ENCODE data around the gene RNF11. TPM values are rescaled to one million over a fixed set of nuclear protein-coding genes. Genes with fewer than 3 reads are reported as not detected.

The RNF11 gene
- total and polyA plus RNA-seq, 4 donors = 24.1 to 102 (median 48.7) TPM

DNA sequence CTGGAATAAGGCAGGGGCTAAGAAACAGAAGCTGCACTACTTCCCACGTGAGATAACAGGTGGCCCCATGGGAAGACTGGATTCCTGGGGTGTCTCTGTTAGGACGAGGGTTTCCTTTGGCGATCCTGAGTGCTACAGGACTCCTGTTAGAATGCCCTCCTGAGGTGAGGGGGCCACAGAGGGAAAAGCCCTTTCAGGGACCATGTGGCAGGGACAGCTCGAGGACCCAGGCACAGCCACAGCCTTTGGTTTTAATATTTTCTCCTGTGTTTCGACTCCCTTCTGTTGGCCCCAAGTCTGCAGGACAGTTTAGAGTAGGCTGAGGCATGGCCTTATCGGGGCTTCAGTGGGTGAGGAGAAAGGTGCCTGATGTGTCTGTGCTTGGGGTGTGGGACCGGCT lies 81.7 kb downstream of the RNF11 start:
- H3K36me3 ChIP-seq (ENCODE audit: control insufficient read depth in 4 of 4, insufficient read depth in 3 of 4, low read depth in 1 of 4, low read length in 3 of 4) = no peaks in the 10 kb centered on the region
- no peak overlapping the region for H3K4me3 ChIP-seq (ENCODE audit: low read depth in 1 of 3, low read length in 3 of 3)
- WGBS = 95% methylated on average over 7 of the region's 7 CpGs
- DNase-seq (ENCODE audit: low spot score) = no peak
- H3K27me3 ChIP-seq (ENCODE audit: control insufficient read depth in 4 of 4, insufficient read depth in 4 of 4, low read length in 3 of 4) = no peaks in the 10 kb centered on the region
- H3K9me3 ChIP-seq (ENCODE audit: control insufficient read depth in 4 of 4, low read length in 3 of 4) = no peaks in the 10 kb centered on the region
- TF ChIP-seq FOXA1 (IDR thresholded peaks at IDR 0.05) = no peak
- TF ChIP-seq, protein P1, sequence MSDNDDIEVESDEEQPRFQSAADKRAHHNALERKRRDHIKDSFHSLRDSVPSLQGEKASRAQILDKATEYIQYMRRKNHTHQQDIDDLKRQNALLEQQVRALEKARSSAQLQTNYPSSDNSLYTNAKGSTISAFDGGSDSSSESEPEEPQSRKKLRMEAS (IDR thresholded peaks at IDR 0.05) = no peak
- TF ChIP-seq, protein P2, sequence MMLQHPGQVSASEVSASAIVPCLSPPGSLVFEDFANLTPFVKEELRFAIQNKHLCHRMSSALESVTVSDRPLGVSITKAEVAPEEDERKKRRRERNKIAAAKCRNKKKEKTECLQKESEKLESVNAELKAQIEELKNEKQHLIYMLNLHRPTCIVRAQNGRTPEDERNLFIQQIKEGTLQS (IDR thresholded peaks at IDR 0.05) = no peak
- peaks cover 0 to 11% (median 0%) of the 10 kb centered on the region in 4 donors for H3K4me1 ChIP-seq (ENCODE audit: control insufficient read depth in 4 of 4, insufficient read depth in 4 of 4, low read length in 3 of 4)
- H3K9ac ChIP-seq (ENCODE audit: low read depth in 1 of 2, low read length in 2 of 2) = no peak overlapping the region
- no peak overlapping the region for H3K27ac ChIP-seq (ENCODE audit: low read depth in 1 of 2, low read length in 2 of 2)

DNA sequence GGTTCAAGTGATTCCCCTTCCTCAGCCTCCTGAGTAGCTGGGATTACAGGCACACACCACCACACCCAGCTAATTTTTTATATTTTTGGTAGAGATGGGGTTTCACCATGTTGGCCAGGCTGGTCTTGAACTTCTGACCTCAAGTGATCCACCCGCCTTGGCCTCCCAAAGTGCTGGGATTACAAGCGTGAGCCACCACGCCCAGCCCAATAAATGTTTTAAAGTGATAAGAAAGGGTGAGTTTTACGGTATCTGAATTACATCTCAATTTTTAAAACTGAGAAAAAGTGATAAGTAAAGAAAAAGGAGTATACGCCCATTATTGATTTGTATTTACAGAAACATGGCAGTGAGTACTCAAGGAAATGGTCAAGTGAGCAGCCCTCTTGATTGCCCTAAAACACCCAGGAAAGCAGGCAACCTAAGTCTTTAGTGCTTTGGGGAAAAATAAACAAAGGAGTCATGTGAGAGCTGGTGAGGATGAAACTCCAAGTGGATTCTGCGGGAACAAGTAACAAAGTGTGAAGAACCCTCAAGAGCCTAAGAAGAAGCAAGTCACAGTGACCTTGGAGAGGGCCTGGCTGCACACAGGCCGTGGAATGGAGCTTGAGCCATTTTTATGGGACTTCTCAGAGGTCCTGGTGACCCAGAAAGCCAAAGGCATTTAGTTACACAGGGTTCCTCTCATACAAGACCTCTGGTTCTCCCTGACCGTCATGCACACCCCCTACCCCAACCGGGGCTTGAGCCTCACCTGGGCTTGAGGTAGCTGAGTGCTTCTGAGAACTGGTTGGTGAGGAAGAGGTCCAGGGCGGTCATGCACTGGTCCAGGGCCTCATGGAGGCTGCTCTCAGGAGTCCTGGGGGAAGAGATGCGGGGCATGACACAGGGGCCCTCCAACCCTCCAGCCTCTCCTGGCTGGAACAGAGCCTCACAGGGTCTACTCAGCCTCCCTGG lies 85.2 kb downstream of the RNF11 start:
- WGBS = 94% methylated on average over 11 of the region's 11 CpGs
- H3K9ac ChIP-seq (ENCODE audit: low read depth in 1 of 2, low read length in 2 of 2) = no peak overlapping the region
- H3K27me3 ChIP-seq (ENCODE audit: control insufficient read depth in 4 of 4, insufficient read depth in 4 of 4, low read length in 3 of 4) = no peaks in the 10 kb centered on the region
- H3K4me1 ChIP-seq (ENCODE audit: control insufficient read depth in 4 of 4, insufficient read depth in 4 of 4, low read length in 3 of 4) = no peaks in the 10 kb centered on the region
- no peaks in the 10 kb centered on the region for H3K9me3 ChIP-seq (ENCODE audit: control insufficient read depth in 4 of 4, low read length in 3 of 4)
- no peak overlapping the region for H3K4me3 ChIP-seq (ENCODE audit: low read depth in 1 of 3, low read length in 3 of 3)
- H3K27ac ChIP-seq (ENCODE audit: low read depth in 1 of 2, low read length in 2 of 2) = no peak overlapping the region
- H3K36me3 ChIP-seq (ENCODE audit: control insufficient read depth in 4 of 4, insufficient read depth in 3 of 4, low read depth in 1 of 4, low read length in 3 of 4) = no peaks in the 10 kb centered on the region
- TF ChIP-seq RXRA (IDR thresholded peaks at IDR 0.05) = no peak
- no peak for TF ChIP-seq TAF1 (conservative IDR thresholded peaks at IDR 0.05)
- TF ChIP-seq SP1 (IDR thresholded peaks at IDR 0.05) = no peak
- TF ChIP-seq, protein P3, sequence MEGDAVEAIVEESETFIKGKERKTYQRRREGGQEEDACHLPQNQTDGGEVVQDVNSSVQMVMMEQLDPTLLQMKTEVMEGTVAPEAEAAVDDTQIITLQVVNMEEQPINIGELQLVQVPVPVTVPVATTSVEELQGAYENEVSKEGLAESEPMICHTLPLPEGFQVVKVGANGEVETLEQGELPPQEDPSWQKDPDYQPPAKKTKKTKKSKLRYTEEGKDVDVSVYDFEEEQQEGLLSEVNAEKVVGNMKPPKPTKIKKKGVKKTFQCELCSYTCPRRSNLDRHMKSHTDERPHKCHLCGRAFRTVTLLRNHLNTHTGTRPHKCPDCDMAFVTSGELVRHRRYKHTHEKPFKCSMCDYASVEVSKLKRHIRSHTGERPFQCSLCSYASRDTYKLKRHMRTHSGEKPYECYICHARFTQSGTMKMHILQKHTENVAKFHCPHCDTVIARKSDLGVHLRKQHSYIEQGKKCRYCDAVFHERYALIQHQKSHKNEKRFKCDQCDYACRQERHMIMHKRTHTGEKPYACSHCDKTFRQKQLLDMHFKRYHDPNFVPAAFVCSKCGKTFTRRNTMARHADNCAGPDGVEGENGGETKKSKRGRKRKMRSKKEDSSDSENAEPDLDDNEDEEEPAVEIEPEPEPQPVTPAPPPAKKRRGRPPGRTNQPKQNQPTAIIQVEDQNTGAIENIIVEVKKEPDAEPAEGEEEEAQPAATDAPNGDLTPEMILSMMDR (IDR thresholded peaks at IDR 0.05; ENCODE audit: low read depth, low read length, missing input control) = no peak
- TF ChIP-seq, protein P4, sequence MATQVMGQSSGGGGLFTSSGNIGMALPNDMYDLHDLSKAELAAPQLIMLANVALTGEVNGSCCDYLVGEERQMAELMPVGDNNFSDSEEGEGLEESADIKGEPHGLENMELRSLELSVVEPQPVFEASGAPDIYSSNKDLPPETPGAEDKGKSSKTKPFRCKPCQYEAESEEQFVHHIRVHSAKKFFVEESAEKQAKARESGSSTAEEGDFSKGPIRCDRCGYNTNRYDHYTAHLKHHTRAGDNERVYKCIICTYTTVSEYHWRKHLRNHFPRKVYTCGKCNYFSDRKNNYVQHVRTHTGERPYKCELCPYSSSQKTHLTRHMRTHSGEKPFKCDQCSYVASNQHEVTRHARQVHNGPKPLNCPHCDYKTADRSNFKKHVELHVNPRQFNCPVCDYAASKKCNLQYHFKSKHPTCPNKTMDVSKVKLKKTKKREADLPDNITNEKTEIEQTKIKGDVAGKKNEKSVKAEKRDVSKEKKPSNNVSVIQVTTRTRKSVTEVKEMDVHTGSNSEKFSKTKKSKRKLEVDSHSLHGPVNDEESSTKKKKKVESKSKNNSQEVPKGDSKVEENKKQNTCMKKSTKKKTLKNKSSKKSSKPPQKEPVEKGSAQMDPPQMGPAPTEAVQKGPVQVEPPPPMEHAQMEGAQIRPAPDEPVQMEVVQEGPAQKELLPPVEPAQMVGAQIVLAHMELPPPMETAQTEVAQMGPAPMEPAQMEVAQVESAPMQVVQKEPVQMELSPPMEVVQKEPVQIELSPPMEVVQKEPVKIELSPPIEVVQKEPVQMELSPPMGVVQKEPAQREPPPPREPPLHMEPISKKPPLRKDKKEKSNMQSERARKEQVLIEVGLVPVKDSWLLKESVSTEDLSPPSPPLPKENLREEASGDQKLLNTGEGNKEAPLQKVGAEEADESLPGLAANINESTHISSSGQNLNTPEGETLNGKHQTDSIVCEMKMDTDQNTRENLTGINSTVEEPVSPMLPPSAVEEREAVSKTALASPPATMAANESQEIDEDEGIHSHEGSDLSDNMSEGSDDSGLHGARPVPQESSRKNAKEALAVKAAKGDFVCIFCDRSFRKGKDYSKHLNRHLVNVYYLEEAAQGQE (IDR thresholded peaks at IDR 0.05) = no peak
- TF ChIP-seq FOXA1 (IDR thresholded peaks at IDR 0.05) = no peak
- TF ChIP-seq NR2F2 (IDR thresholded peaks at IDR 0.05) = no peak
- TF ChIP-seq HNF4G (IDR thresholded peaks at IDR 0.05) = no peak
- TF ChIP-seq, protein P2 (IDR thresholded peaks at IDR 0.05) = no peak
- no peak for TF ChIP-seq GABPA (IDR thresholded peaks at IDR 0.05 in 1 of 2, conservative IDR thresholded peaks at IDR 0.05 in 1 of 2)
- no peak for TF ChIP-seq JUND (IDR thresholded peaks at IDR 0.05)
- no peak for TF ChIP-seq FOXA2 (IDR thresholded peaks at IDR 0.05)
- no peak for DNase-seq (ENCODE audit: low spot score)
